Erythroblast (primary cell): ENCODE data around the gene PHTF1.

Experiments used
- GATA1 ChIP-seq: IDR thresholded peaks from 2 replicates; pipeline ENCODE4 v1.6.1; 2011; ENCODE audit warnings: low read depth, mild to moderate bottlenecking, control low read depth, low read length, moderate library complexity
- POLR2A ChIP-seq: IDR thresholded peaks from 2 replicates; pipeline ENCODE4 v1.6.1; 2011; ENCODE audit warnings: mild to moderate bottlenecking, low read length

DNA sequence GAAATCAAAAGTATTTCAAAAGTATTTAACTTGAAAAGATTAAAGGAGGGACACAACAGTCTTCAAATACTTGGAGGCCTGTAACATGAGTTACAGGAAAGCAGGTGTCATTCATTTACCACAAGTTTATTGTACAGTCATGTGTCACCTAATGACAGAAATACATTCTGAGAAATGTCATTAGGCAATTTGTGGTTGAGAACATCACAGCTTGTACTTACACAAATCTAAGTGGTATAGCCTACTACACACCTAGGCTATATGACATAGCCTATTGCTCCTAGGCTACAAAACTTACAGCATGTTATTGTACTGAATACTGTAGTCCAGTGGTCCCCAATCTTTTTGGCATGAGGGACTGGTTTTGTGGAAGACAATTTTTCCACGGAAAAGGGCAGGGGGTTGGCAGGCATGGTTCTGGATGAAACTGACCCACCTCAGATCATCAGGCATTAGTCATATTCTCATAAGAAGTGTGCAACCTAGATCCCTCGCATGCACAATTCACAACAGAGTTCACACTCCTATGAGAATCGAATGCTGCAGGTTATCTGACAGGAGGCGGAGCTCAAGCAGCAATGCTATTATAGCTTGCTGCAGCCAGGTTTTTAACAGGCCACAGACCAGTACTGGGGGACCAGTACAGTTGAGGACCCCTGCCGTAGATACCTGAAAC, 25.0 kb upstream of the PHTF1 start:
- TF ChIP-seq POLR2A = no peak
- no peak for TF ChIP-seq GATA1
